CD4-positive, alpha-beta T cell treated with Interleukin-17A for 4 hours (primary cell): Measurements from ENCODE around the gene CHRNG.
"Not testable (repeated sequence)": the region's sequence is repeated elsewhere in the genome, so short reads cannot be mapped to it uniquely, and the experiment has no call there.

Source experiments
- DNase-seq: peaks from one replicate; pipeline ENCODE4 v3.0.0-alpha.2; 2020; ENCODE audit warnings: mixed read lengths

CHRNG gene

DNA sequence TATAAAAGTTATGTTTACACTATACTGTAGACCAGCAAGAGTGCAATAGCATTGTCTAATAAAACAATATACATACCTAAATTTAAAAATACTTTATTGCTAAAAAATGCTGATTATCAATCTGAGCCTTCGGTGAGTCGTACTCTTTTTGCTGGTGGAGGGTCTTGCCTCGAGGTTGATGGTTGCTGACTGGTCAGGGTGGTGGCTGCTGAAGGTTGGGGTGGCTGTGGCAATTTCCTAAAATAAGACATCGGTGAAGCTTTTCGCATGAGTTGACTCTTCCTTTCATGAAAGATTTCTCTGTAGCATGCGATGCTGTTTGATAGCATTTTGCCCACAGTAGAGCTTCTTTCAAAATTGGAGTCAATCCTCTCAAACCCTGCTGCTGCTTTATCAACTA, 8.5 kb downstream of the CHRNG start:
- DNase-seq: no peak

DNA sequence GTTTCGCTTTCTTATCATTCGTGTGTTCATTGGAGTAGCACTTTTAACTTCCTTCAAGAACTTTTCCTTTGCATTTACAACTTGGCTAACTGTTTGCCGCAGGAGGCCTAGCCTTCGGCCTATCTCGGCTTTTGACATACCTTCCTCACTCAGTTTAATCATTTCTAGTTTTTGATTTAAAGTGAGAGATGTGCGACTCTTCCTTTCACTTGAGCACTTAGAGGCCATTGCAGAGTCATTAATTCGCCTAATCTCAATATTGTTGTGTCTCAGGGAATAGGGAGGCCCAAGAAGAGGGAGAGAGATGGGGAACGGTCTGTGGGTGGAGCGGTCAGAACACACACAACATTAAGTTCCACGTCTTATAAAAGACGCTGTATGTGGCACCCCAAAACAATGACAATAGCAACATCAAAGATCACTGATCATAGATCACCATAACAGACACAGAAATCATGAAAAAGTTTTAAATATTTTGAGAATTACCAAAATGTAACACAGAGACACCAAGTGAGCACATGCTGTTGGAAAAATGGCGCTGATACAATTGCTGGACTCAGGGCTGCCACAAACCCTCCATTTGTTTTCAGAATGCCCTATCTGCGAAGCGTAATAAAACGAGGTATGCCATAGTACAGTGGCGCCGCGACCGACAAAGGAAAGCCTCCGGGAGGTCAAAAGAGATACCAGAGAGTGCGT, 10.3 kb downstream of the CHRNG start:
- no peak for DNase-seq

GRCh38 chr2:232550354-232551249, 11.1 kb downstream of the CHRNG start, which contains the start of the genes EIF4E2 and TIGD1:
EIF4E2 (plus strand) TSS chr2:232550689; CDS start chr2:232550725, 36 bp downstream.
TIGD1 (minus strand) TSS chr2:232550557; CDS start chr2:232549882, 675 bp downstream.
- peak; percentile 92 for DNase-seq

DNA sequence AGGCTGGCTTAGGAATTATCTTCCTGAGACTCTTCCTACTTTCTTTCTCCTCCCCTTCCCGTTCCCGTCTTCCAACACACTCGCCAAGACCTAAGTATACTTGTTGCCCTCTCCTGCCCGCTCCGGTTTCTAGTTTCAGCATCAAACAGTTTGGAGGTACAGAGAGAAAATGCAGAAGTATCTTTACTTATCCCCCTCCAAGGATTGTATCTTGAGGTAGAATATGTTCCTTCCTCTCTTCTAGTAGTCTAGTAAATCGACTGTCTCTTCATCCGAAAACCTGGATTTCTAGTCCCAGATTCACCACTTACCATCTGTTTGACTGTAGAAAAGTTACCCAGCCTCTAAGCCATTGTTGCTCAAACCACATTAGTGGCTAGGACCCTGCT, 11.8 kb downstream of the CHRNG start:
- no peak for DNase-seq

GRCh38 chr2:232551776-232552175, 12.3 kb downstream of the CHRNG start:
- DNase-seq: no peak

DNA sequence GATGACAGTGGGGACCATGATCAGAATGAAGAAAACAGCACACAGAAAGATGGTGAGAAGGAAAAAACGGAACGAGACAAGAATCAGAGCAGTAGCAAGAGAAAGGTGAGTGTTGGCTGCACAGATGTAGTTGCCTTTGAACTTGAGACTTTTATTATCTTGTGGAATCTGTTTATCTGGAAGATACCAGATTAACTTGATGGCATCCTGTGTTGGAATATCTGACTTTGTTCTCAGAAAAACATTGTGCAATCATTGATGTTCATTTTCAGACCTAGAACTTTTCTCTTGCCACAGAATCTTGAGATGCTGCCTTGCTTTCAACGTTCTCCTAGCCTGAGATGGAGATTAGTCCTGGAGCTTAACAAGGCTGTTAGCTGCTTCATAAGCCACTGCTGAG, 16.9 kb downstream of the CHRNG start:
- no peak for DNase-seq

GRCh38 chr2:232562515-232563151, 23.1 kb downstream of the CHRNG start:
- no peak for DNase-seq

DNA sequence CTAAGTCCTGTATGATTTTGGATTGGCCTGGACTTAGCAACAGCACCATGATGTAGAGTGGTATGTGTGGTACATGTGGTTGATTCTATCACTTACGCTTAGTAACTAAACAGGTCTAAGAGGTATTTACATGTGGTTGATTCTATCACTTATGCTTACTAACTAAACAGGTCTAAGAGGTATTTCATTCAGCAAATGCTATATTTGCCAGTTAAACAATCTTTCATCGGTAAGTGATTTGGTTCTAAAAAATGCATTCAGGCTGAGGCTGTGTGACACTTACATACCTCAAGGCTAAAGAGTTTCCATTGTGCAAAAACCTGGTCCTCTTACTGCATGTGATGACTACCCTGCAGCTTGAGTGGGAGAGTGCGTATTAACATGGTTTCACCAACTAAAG, 24.1 kb downstream of the CHRNG start:
- DNase-seq: no peak

- no peak for DNase-seq
Measured at GRCh38 chr2:232567721-232568120, 28.2 kb downstream of the CHRNG start.

DNA sequence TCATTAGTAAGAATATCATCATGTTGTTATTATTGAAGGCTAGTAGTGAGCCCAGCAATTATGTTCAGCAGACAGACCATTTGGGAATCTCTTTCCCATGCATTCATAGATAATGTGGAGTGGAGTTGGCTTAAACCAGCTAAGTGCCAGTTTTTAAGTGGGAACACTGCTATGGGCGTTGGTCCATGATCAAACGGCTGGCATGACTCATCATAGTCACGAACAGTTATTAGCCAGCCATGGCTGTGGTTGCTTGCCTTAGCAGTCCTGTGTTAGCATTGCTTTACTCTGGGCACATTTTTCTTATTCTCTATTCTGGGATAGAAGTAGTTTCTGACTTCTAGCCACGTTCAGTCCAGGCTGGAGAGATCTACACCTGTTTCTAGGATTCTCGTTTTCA, 28.7 kb downstream of the CHRNG start:
- DNase-seq: no peak

DNA sequence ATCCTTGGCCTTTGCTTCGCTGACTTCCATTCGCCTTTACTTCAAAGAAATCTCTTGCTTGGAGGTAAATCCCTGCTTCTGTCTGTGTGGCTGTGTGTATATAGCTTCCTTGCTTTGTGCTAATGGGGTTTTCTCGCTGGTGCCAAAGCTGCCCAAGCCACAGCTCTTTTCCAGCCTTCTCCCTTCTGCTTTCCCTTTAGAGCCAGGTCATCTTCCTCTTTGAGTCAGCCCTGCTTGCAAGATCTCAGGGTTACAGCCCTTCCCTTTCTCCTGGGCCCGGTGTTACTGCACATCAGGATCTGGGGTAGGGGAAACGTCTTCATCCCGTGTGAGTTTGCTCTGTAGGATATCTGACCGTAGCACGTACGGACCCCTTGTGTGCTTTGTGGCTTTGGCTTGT, 30.0 kb downstream of the CHRNG start:
- no peak for DNase-seq

DNA sequence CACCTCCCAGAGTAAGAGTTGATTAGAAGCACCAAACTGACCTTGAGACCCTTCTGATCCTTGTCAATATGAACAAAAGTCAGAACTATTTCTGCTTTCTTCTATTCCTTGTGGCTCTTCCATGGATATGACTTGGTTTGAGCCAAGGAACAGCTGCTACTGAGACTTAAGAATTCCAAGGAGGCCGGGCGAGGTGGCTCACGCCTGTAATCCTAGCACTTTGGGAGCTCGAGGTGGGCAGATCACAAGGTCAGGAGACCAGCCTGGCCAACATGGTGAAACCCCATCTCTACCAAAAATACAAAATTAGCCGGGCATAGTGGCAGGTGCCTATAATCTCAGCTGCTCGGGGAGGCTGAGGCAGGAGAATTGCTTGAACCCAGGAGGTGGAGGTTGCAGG, 31.0 kb downstream of the CHRNG start:
- not testable (repeated sequence) for DNase-seq

DNA sequence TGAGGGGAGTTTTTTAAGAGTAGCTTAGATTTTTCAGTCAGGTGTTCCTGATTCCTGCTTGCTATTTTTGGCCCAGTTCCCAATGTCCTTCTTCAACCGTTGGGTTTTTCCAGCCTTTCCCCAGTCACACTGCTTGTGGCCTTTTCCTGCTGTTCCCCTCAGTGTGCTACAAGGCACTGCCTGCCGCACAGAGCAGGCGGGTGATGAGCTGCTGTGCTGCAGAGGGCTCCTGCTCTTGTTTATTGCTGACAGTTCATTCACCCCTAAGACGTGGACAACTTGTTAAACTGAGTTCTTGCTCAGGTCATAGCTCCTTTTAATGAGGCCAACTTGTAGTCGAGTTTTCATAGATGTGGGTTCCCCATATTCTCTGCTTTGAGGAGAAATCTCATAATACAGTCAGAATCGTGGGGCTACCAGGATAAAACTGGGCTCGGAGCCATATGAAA, 31.6 kb downstream of the CHRNG start:
- no peak for DNase-seq

DNA sequence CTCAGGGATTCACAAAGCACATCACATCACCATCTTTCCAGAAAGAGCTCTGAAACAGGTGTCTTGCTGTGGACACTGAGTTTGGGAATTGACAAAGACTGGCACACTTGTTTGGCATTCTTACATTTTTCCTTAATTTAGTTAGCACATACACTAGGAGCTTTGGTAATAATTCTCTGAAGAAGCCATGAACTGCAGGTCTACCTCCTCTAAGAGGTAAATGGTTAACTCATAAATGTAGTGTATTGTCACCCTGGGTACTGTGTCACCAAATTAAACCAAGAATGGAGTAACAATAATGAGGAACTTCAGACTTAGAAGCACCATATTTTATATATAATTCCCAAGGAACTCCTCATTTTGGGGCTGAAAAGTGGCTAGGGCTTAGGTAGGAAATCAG, 33.5 kb downstream of the CHRNG start:
- no peak for DNase-seq

DNA sequence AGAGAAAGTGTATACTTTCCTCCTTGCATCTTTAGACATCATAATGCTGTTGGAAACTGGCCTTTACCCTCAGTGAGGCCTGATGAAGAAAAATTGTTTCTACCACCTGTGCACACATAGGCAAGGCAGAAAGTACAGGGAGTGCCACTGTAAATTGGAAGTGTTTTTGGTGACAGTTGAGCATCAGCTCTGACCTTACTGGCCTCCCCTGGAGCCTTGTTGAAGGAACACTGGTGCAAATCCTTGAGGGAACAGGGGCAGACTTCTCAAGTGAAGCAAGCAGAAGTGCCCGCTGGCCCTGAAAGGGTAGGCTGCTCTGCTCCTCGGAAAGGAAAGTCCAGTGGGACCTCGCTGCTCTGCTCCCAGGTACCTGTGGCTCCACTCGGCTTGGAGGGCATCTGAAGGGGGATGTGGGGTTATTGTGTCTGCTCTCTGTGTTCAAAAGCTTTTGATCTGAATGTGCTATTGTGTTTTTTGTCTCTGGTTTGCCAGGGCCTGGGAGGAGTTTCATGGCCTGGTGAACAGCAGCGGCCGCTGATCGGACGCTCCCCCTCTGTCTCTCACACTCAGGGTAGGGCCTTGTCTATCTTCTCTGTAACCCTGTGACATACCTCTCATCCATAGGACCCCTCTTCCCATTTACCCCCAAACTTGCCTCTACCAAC, 34.4 kb downstream of the CHRNG start:
- DNase-seq: no peak

GRCh38 chr2:232574674-232575403, 35.3 kb downstream of the CHRNG start:
- no peak for DNase-seq

DNA sequence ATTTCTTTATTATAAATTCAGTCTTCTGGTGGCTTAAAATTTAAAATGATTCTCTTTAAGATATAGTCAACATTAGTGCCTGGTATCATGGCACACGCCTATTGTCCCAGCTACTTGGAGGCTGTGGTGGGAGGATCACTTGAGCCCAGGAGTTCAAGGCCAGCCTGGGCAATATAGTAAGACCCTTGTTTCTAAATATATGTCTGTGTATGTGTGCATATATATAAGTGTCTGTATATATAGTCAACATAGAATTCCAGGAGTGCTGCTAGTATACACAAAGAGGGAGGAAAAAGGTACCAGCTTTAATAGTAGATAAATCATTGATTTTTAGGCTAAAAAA, 35.9 kb downstream of the CHRNG start:
- no peak for DNase-seq

DNA sequence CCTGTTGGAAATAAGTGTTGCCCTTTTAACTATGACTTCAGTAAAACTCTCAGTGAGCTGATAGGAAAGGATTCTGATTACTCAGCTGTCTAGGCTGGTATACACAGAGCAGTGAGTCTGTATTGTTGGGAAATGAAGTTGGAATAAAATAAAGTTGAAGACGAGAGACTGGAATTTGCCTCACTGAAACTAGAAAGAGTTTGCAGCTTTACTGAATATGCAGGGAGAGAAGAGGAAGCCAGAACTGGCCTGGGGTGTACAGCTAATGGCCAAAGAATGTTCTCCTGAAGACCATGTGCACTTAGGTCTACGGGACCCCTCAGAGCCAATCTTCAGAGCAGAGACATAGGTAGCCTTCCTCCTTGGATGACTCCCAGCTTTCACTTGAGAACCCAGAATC, 37.5 kb downstream of the CHRNG start:
- DNase-seq: no peak

- DNase-seq: no peak
Measured at GRCh38 chr2:232577841-232578240, 38.3 kb downstream of the CHRNG start.

- no peak for DNase-seq
Measured at GRCh38 chr2:232578626-232579025, 39.1 kb downstream of the CHRNG start.

DNA sequence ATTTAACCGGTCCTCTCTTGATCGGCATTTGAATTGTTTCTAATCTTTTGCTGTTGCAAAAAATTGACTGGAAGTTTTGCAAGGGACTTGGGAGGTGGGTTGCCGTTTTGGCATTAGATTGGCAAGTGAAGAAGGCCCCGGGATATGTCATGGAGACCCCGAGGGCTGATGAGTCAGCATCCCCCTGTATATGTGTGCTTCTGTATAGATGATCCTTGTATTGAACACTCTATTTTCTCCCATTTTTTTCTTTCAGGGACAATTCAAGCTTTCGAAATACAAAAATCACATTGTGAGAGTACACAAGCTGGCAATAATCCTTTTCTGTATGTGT, 41.1 kb downstream of the CHRNG start:
- no peak for DNase-seq

- DNase-seq: no peak
Measured at GRCh38 chr2:232581725-232582124, 42.2 kb downstream of the CHRNG start.

DNA sequence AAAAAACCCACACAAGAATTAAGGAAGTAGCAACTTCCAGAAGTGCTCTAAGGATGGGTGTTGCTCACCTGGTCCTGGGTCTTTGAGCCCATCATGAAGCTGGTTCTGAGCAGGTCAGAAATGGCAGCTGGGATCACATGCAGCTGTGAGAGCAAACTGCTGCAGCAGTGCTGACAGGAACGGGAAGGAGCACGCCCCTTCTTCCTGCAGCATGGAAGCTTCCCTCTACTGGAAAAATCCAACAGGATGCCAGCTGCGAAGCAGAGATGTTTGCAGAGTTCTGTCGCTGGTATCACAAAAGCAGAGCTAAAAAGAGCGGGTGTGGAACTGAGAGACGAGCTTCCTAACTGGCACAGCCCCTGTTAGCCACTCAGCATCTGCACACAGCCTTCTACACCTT, 44.7 kb downstream of the CHRNG start:
- no peak for DNase-seq
